Measurements from ENCODE around the gene NDUFV1.

NDUFV1 gene

DNA sequence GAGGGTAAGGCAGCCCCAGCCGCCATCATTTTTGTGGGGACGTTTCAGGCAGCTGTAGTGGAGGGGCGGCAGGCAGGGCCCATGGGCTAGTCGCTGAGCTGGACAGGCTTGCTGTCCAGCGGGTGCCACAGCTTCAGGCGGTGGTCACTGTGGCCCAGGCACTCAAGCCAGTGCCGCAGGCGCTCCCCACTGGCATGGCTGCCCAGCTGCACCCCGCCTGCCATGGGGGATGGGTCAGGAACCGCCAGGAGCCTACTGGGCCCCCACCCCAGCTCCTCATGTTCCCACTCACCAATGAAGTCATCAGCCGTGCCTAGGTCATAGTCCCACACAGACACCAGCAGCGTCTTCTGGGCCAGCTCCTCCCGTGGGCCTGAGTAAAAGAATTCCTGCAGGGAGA lies 6.0 kb downstream of the NDUFV1 start:
- no peak overlapping the region for H3K4me3 ChIP-seq (replicated peaks; ENCODE audit: low read depth, low read length)
- TF ChIP-seq, protein P1, sequence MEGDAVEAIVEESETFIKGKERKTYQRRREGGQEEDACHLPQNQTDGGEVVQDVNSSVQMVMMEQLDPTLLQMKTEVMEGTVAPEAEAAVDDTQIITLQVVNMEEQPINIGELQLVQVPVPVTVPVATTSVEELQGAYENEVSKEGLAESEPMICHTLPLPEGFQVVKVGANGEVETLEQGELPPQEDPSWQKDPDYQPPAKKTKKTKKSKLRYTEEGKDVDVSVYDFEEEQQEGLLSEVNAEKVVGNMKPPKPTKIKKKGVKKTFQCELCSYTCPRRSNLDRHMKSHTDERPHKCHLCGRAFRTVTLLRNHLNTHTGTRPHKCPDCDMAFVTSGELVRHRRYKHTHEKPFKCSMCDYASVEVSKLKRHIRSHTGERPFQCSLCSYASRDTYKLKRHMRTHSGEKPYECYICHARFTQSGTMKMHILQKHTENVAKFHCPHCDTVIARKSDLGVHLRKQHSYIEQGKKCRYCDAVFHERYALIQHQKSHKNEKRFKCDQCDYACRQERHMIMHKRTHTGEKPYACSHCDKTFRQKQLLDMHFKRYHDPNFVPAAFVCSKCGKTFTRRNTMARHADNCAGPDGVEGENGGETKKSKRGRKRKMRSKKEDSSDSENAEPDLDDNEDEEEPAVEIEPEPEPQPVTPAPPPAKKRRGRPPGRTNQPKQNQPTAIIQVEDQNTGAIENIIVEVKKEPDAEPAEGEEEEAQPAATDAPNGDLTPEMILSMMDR (IDR thresholded peaks at IDR 0.05; ENCODE audit: low read length, missing control alignments): no peak
- DNase-seq (ENCODE audit: low read depth): no peak

DNA sequence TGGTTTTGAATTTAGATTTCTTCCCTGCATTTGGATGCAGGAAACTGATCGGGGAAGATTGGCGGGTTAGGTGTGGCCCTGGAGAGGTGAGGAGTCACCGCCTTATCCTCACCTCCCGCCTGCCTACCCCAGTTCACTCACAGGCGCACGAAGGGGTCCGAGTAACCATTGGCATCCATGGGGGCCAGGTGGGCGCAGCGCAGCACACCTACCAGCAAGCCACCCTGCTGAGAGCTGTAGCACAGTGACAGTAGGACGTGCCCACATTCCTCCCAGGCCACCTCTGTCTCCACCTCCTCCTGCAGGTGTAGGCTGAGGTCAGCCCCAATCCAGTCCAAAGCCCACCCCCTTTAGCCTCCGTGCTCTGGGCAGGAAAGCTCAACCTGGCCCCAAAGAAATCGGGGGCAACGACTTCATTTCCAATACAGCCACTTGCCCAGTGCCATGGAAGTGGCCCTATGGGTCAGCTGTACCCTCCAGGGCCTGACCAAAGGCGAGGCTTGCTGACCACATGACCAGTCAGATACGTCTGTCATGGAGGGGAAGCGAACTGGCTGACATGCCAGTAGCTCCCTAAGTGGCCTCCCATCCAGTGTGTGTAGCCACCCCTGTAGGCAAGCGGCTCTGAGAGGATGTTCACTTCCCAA lies 6.7 kb downstream of the NDUFV1 start:
- H3K4me3 ChIP-seq (replicated peaks; ENCODE audit: low read depth, low read length): no peak overlapping the region
- TF ChIP-seq, protein P1 (IDR thresholded peaks at IDR 0.05; ENCODE audit: low read length, missing control alignments): no peak
- DNase-seq (ENCODE audit: low read depth): no peak

DNA sequence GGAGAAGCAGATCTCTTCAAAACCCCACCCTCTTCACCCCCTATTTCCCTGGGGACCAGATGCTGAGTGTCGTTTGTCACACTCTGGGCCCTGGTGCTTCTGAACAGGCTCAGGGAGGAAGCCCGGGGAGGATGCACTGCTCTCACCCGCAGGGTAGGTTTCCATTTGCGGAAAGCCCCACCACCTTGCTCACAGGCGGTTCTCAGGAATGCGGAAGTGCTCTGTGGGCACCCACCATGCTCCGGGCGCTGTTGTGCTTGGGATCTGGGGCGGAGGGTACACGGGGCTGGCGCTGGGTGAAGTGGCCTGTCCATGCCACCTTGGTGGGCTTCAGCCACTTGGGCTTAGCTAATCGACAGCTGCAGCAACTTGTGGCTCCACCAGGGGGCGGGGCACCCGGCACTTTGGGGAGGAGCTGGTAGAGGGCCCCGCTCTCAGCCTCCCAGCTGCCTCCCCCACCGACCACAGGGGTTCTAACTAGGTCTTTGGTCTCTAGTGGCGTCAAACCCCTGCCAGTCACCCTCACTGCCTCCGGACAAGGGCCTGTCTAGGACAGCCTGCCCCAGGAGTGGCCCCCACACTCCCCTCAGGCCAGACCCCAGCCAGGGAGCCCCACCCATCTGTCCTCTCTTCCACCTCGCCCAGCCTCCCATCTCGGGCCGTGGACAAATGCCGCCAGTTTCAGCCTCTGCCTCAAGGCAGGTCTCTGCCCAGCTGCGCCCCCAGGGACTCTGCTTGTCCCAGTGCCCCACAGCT lies 7.4 kb downstream of the NDUFV1 start:
- TF ChIP-seq, protein P1 (IDR thresholded peaks at IDR 0.05; ENCODE audit: low read length, missing control alignments): peak; percentile 64
- no peak overlapping the region for H3K4me3 ChIP-seq (replicated peaks; ENCODE audit: low read depth, low read length)
- DNase-seq (ENCODE audit: low read depth): peak; percentile 42

DNA sequence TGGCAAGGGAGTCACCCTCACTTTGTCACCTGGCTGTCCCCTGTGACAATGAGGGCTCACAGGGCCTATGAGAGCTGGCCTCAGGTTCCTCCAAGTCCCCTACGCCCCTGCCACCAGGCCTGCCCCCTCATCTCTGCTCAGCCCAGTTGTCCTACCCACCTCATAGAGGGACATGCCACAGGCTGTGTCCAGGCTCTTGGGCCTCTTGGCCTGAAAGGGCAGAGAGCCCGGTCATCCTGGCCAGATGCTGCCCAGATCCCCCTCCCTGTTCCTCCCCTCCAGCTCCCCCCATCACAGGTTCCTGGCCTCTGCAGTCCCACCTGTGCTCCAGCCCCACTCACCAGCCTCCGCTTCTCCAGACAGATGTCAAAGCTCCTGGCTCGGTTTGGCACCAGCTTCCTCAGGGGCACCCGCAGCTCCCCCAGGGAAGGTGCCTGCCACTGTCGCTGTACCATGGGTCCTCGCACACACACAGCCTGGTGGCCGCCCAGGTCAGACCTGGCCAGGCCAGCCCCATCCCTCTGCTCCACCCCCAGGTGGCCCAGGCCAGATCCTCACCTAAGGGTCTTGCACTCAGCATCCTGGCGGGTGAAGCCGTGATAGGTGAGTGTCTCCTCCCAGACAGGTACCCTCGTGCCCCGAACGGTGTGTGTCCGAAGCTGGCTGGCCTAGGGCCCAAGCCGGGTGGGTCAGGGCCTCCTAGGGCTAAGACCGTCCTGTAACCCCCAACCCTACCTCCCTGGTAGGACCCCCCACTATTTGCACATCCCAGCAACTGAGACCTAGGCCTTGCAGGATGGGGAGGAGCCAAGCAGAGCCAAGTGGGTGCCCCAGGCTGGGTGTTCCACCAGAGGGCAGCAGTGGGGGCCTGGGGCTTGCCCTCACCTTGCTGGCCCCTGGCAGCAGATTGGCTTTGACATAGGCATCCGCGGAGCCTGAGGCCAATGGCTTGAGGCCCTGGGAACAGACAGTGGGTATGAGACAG lies 8.3 kb downstream of the NDUFV1 start:
- TF ChIP-seq, protein P1 (IDR thresholded peaks at IDR 0.05; ENCODE audit: low read length, missing control alignments): peak; percentile 49
- peak; percentile 24 for DNase-seq (ENCODE audit: low read depth)
- no peak overlapping the region for H3K4me3 ChIP-seq (replicated peaks; ENCODE audit: low read depth, low read length)

DNA sequence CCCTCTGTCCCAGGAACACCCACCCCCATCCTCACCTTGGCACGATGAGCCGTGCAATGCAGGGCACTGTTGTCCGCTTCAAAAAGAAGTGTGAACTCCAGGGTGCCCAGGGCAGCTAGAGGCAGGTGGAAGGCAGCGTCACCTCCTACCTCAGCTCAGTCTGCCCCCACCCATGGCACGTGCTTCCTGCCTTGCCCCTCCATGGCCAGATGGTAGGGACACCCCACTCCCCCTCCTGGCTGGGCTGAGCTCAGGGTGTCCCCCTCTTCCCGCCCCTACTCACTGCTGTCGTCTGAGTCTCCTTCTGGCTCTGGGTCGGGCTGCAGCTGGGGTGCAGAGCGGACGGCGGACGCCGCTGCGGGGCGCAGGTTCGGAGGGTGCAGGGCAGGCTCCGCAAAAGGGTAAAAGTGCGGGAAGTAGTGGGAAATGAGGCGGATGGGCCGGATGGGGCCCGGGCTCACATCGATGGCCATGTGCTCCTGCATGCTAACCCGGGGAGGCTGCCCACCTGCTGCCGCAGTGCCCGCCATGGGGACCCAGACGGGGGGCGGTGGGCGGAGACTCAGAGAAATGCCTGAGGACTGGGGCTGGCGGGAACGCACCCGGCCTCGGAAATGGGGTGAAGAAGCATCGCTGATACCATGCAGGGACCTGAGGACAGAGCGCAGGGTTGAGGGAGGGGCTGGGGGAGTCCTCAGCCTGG lies 9.1 kb downstream of the NDUFV1 start:
- no peak overlapping the region for H3K4me3 ChIP-seq (replicated peaks; ENCODE audit: low read depth, low read length)
- no peak for DNase-seq (ENCODE audit: low read depth)

More for the DNA sequence above, 9.1 kb downstream of the NDUFV1 start:
- TF ChIP-seq, protein P1 (IDR thresholded peaks at IDR 0.05; ENCODE audit: low read length, missing control alignments): no peak

Data from fibroblast of pulmonary artery (primary cell).